GM23248 (cell line): ENCODE data around the gene RBM19. TPM values are rescaled to one million over a fixed set of nuclear protein-coding genes. Genes with fewer than 3 reads are reported as not detected.

Experiments
- DNase-seq: peaks from one replicate; pipeline ENCODE4 v3.0.0-alpha.2; 2015
- H2AFZ ChIP-seq: fragments of 200-600 bp; sonication (generic); 2 replicates; pipeline ENCODE4 v1.6.1; 2016; ENCODE audit warnings: antibody characterized with exemption
- H3F3A ChIP-seq: fragments of 200-600 bp; sonication (generic); 2 replicates; pipeline ENCODE4 v1.6.1; 2016; ENCODE audit warnings: mild to moderate bottlenecking, antibody characterized with exemption, mixed run types; ENCODE audit not compliant: insufficient read depth
- H3K27ac ChIP-seq: fragments of 200-600 bp; sonication (generic); 2 replicates; pipeline ENCODE4 v1.5.1; 2016; ENCODE audit warnings: mild to moderate bottlenecking
- H3K27me3 ChIP-seq: fragments of 200-600 bp; sonication (generic); replicated peaks from 2 replicates; pipeline ENCODE4 v1.6.1; 2016; ENCODE audit warnings: mild to moderate bottlenecking; ENCODE audit not compliant: insufficient read depth
- H3K36me3 ChIP-seq: fragments of 200-600 bp; sonication (generic); 2 replicates; pipeline ENCODE4 v1.6.1; 2016; ENCODE audit warnings: low read depth, mild to moderate bottlenecking
- H3K4me1 ChIP-seq: fragments of 200-600 bp; sonication (generic); 2 replicates; pipeline ENCODE4 v1.6.1; 2016; ENCODE audit warnings: mild to moderate bottlenecking; ENCODE audit not compliant: insufficient read depth
- H3K4me2 ChIP-seq: fragments of 200-600 bp; sonication (generic); one replicate; pipeline ENCODE4 v1.6.1; 2016; ENCODE audit warnings: mild to moderate bottlenecking; ENCODE audit not compliant: unreplicated experiment
- H3K4me3 ChIP-seq: fragments of 200-600 bp; sonication (generic); 2 replicates; pipeline ENCODE4 v1.5.1; 2016; ENCODE audit warnings: mild to moderate bottlenecking
- H3K79me2 ChIP-seq: fragments of 200-600 bp; sonication (generic); 2 replicates; pipeline ENCODE4 v1.6.1; 2016; ENCODE audit warnings: mild to moderate bottlenecking; ENCODE audit not compliant: insufficient read depth
- H3K9ac ChIP-seq: fragments of 200-600 bp; sonication (generic); 2 replicates; pipeline ENCODE4 v1.6.1; 2016; ENCODE audit warnings: mild to moderate bottlenecking
- H3K9me2 ChIP-seq: fragments of 200-600 bp; sonication (generic); 2 replicates; pipeline ENCODE4 v1.6.1; 2016; ENCODE audit warnings: mixed run types, mild to moderate bottlenecking, moderate library complexity; ENCODE audit not compliant: insufficient read depth
- H3K9me3 ChIP-seq: fragments of 200-600 bp; sonication (generic); one replicate; pipeline ENCODE4 v1.6.1; 2017; ENCODE audit warnings: low read depth
- H4K20me1 ChIP-seq: fragments of 200-600 bp; sonication (generic); 2 replicates; pipeline ENCODE4 v1.6.0; 2016; ENCODE audit not compliant: insufficient read depth
- EZH2 ChIP-seq: fragments of 200-600 bp; sonication (generic); IDR thresholded peaks from 2 replicates; pipeline ENCODE4 v1.6.1; 2018; ENCODE audit warnings: antibody characterized with exemption, mild to moderate bottlenecking; ENCODE audit not compliant: insufficient read depth, poor library complexity, severe bottlenecking
- EZH2phosphoT487 ChIP-seq: fragments of 200-600 bp; sonication (generic); IDR thresholded peaks from 2 replicates; pipeline ENCODE4 v1.6.1; 2018; ENCODE audit warnings: antibody characterized with exemption, moderate library complexity, mild to moderate bottlenecking, low read depth; ENCODE audit not compliant: insufficient read depth
- WGBS, 2 experiments: methylation state at CpG; one replicate each; pipeline ENCODE4 v1.1.6; 2015 to 2017; ENCODE audit warnings: low lambda C conversion rate in 2 of 2, low coverage in 1 of 2; ENCODE audit errors: missing lambda C conversion rate in 2 of 2; 5-methylcytosine and 5-hydroxymethylcytosine counted together
- in situ Hi-C: fragments of 300-500 bp; cut with MboI; formaldehyde crosslinking; loops from 2 replicates; pipeline ENCODE4 v1.15.0; 2020
- polyA plus RNA-seq: library from polyadenylated mRNA; unstranded; fragments of >200 nt; fragmentation: Nextera tagmentation; extraction: Ambion mirVana; gene quantifications from 2 replicates; pipeline ENCODE4 v1.2.1, GENCODE V29; 2016
- total RNA-seq: library from RNA; depleted of rRNA; stranded (reverse); fragments of >200 nt; shearing (Covaris generic); gene quantifications from 2 replicates; pipeline ENCODE4 v1.2.3, GENCODE V29; 2014

The RBM19 gene
- total and polyA plus RNA-seq, 2 experiments from 2014 or later = 14.8 to 17.1 TPM

GRCh38 chr12:113981876-113982275 is 15.8 kb upstream of the RBM19 start:
- H3K9ac ChIP-seq = no peak overlapping the region
- TF ChIP-seq EZH2phosphoT487 (no peak), EZH2 (no peak)
- no peaks in the 10 kb centered on the region for H3K4me1 ChIP-seq
- H3F3A ChIP-seq = no peaks in the 10 kb centered on the region
- no peaks in the 10 kb centered on the region for H3K9me2 ChIP-seq
- H3K9me3 ChIP-seq = no peaks in the 10 kb centered on the region
- H4K20me1 ChIP-seq = no peaks in the 10 kb centered on the region
- no peak overlapping the region for H2AFZ ChIP-seq
- no peaks in the 10 kb centered on the region for H3K36me3 ChIP-seq
- 70 to 73% methylated on average over 3 of the region's 3 CpGs for WGBS, 2 experiments
- no peak for DNase-seq
- no peak overlapping the region for H3K27ac ChIP-seq
- in situ Hi-C loops = loop anchor here (10.0 to 25.0 kb wide), 2 partner anchors 663 to 1930 kb away; no protein-coding TSS in a partner anchor
- no peak overlapping the region for H3K4me2 ChIP-seq
- H3K4me3 ChIP-seq = no peak overlapping the region
- H3K27me3 ChIP-seq = peaks cover 23% of the 10 kb centered on the region
- no peaks in the 10 kb centered on the region for H3K79me2 ChIP-seq

GRCh38 chr12:113980537-113981337 is 14.6 kb upstream of the RBM19 start:
- H3K9me3 ChIP-seq = no peaks in the 10 kb centered on the region
- no peaks in the 10 kb centered on the region for H3K4me1 ChIP-seq
- no peak overlapping the region for H3K4me3 ChIP-seq
- DNase-seq = peak; percentile 87
- H2AFZ ChIP-seq = no peak overlapping the region
- no peak overlapping the region for H3K9ac ChIP-seq
- 15 to 17% methylated on average over 12 of the region's 12 CpGs for WGBS, 2 experiments
- no peaks in the 10 kb centered on the region for H3F3A ChIP-seq
- in situ Hi-C loops = loop anchor here (10.0 to 25.0 kb wide), 2 partner anchors 664 to 1932 kb away; no protein-coding TSS in a partner anchor
- H3K36me3 ChIP-seq = no peaks in the 10 kb centered on the region
- H3K27ac ChIP-seq = no peak overlapping the region
- H4K20me1 ChIP-seq = no peaks in the 10 kb centered on the region
- no peak overlapping the region for H3K4me2 ChIP-seq
- H3K79me2 ChIP-seq = no peaks in the 10 kb centered on the region
- no peaks in the 10 kb centered on the region for H3K9me2 ChIP-seq
- H3K27me3 ChIP-seq = peaks cover 27% of the 10 kb centered on the region
- no peak for TF ChIP-seq EZH2phosphoT487
- no peak for TF ChIP-seq EZH2

GRCh38 chr12:113980054-113980453 is 13.9 kb upstream of the RBM19 start:
- WGBS, 2 experiments = 10 to 17% methylated on average over 2 of the region's 2 CpGs
- H3K79me2 ChIP-seq = no peaks in the 10 kb centered on the region
- H3K4me3 ChIP-seq = no peak overlapping the region
- TF ChIP-seq EZH2 (no peak), EZH2phosphoT487 (no peak)
- DNase-seq = no peak
- no peak overlapping the region for H3K4me2 ChIP-seq
- H3K27me3 ChIP-seq = peaks cover 34% of the 10 kb centered on the region
- no peak overlapping the region for H2AFZ ChIP-seq
- H3K9ac ChIP-seq = no peak overlapping the region
- H3K4me1 ChIP-seq = no peaks in the 10 kb centered on the region
- no peaks in the 10 kb centered on the region for H3F3A ChIP-seq
- no peaks in the 10 kb centered on the region for H4K20me1 ChIP-seq
- no peaks in the 10 kb centered on the region for H3K36me3 ChIP-seq
- H3K9me3 ChIP-seq = no peaks in the 10 kb centered on the region
- in situ Hi-C loops = loop anchor here (10.0 to 25.0 kb wide), 2 partner anchors 665 to 1932 kb away; no protein-coding TSS in a partner anchor
- H3K9me2 ChIP-seq = no peaks in the 10 kb centered on the region
- no peak overlapping the region for H3K27ac ChIP-seq

GRCh38 chr12:113978080-113978479 is 12.0 kb upstream of the RBM19 start:
- no peaks in the 10 kb centered on the region for H3K9me3 ChIP-seq
- WGBS, 2 experiments = 8 to 12% methylated on average over 1 of the region's 1 CpG
- in situ Hi-C loops = loop anchor here (10.0 to 25.0 kb wide), 2 partner anchors 527 to 1934 kb away; no protein-coding TSS in a partner anchor

More at GRCh38 chr12:113978080-113978479, 12.0 kb upstream of the RBM19 start:
- Histone ChIP-seq H3K4me1 (no peaks in the 10 kb centered on the region), H3K4me2 (no peak overlapping the region), H3K36me3 (no peaks in the 10 kb centered on the region), H3K4me3 (no peak overlapping the region), H3K27me3 (peaks cover 44% of the 10 kb centered on the region), H3K27ac (no peak overlapping the region), H3K9me2 (no peaks in the 10 kb centered on the region), H4K20me1 (no peaks in the 10 kb centered on the region), H2AFZ (no peak overlapping the region), H3F3A (no peaks in the 10 kb centered on the region), H3K79me2 (no peaks in the 10 kb centered on the region), H3K9ac (no peak overlapping the region)
- no peak for DNase-seq
- TF ChIP-seq EZH2phosphoT487 = no peak
- TF ChIP-seq EZH2 = no peak
